HepG2 (cell line): Measurements from ENCODE around the gene TNPO3. TPM values are rescaled to one million over a fixed set of nuclear protein-coding genes. Genes with fewer than 3 reads are reported as not detected.
A peak's percentile ranks its signal among the peaks of the same experiment; 100 is the strongest.

Source experiments
- CCAR2 ChIP-seq: fragments of 200-400 bp; formaldehyde crosslinking; optimal IDR thresholded peaks from 2 replicates; pipeline ENCODE3; 2018; ENCODE audit warnings: low read depth, mild to moderate bottlenecking, low read length, moderate library complexity
- CEBPG ChIP-seq: IDR thresholded peaks from 2 replicates; pipeline ENCODE4 v1.6.1; 2016
- CREB3 ChIP-seq: sonication (generic); formaldehyde crosslinking; IDR thresholded peaks from 2 replicates; pipeline ENCODE4 v1.5.0; 2020; ENCODE audit warnings: missing genetic modification reagents
- IKZF5 ChIP-seq: IDR thresholded peaks from 2 replicates; pipeline ENCODE4 v1.6.1; 2018; ENCODE audit warnings: missing genetic modification reagents, mild to moderate bottlenecking, missing compliant biosample characterization
- KLF11 ChIP-seq: IDR thresholded peaks from 2 replicates; pipeline ENCODE4 v1.6.1; 2016; ENCODE audit warnings: missing compliant biosample characterization
- MYNN ChIP-seq: sonication (generic); formaldehyde crosslinking; IDR thresholded peaks from 2 replicates; pipeline ENCODE4 v1.4.0; 2020; ENCODE audit warnings: mild to moderate bottlenecking, low read depth, missing genetic modification reagents
- POLR2A ChIP-seq, 2 experiments: IDR thresholded peaks; 2 replicates each; pipeline ENCODE4 v1.6.1; 2011; ENCODE audit warnings: low read depth in 2 of 2, low read length in 2 of 2, mild to moderate bottlenecking in 1 of 2, moderate library complexity in 1 of 2; ENCODE audit not compliant: insufficient read depth in 1 of 2
- SIX1 ChIP-seq: sonication (generic); formaldehyde crosslinking; IDR thresholded peaks from 2 replicates; pipeline ENCODE4 v1.4.0; 2020; ENCODE audit warnings: missing genetic modification reagents, borderline replicate concordance
- ZNF260 ChIP-seq: sonication (generic); formaldehyde crosslinking; IDR thresholded peaks from 2 replicates; pipeline ENCODE4 v1.4.0; 2020; ENCODE audit warnings: missing genetic modification reagents, low read depth, mild to moderate bottlenecking, borderline replicate concordance
- ZNF276 ChIP-seq: sonication (generic); formaldehyde crosslinking; IDR thresholded peaks from 2 replicates; pipeline ENCODE4 v1.4.0; 2020; ENCODE audit warnings: mild to moderate bottlenecking, low read depth, missing genetic modification reagents
- ZNF335 ChIP-seq: sonication (generic); formaldehyde crosslinking; IDR thresholded peaks from 2 replicates; pipeline ENCODE4 v1.4.0; 2020; ENCODE audit warnings: missing genetic modification reagents
- ZNF33A ChIP-seq: sonication (generic); formaldehyde crosslinking; IDR thresholded peaks from 2 replicates; pipeline ENCODE4 v1.5.1; 2020; ENCODE audit warnings: missing genetic modification reagents, mild to moderate bottlenecking, moderate library complexity, borderline replicate concordance
- ZNF549 ChIP-seq: sonication (generic); formaldehyde crosslinking; IDR thresholded peaks from 2 replicates; pipeline ENCODE4 v1.5.0; 2020; ENCODE audit warnings: missing genetic modification reagents
- polyA plus RNA-seq, 8 experiments: library from polyadenylated mRNA; depleted of rRNA in 3 of 8; stranded (reverse) in 7 of 8; unstranded in 1 of 8; fragments of >200 nt; fragmentation: Illumina TruSeq in 4 of 8; extraction: Trizol in 4 of 8; gene quantifications; 2 replicates each; pipeline versions ENCODE4 v1.2.1 to v1.2.3, GENCODE V29; 2011 to 2016; ENCODE audit warnings: low read depth in 4 of 8, missing spikeins in 1 of 8, mixed read lengths in 1 of 8; ENCODE audit not compliant: insufficient read depth in 1 of 8
- total RNA-seq, 5 experiments: library from RNA; depleted of rRNA; stranded (reverse); fragments of >200 nt; fragmentation: Illumina TruSeq; extraction: Trizol; gene quantifications; 2 replicates each; pipeline ENCODE4 v1.2.3, GENCODE V29; 2016; ENCODE audit warnings: low read depth in 1 of 5
- TF ChIP-seq, protein P1 (sequence below), 2 experiments: sonication (generic) in 1 of 2; formaldehyde crosslinking in 1 of 2; IDR thresholded peaks; 2 replicates each; pipeline versions ENCODE4 v1.4.0 to v1.6.1; 2016 to 2020; ENCODE audit warnings: borderline replicate concordance in 1 of 2, low read depth in 1 of 2, mild to moderate bottlenecking in 1 of 2, missing genetic modification reagents in 1 of 2
- TF ChIP-seq, protein P2 (sequence below): sonication (generic); formaldehyde crosslinking; IDR thresholded peaks from 2 replicates; pipeline ENCODE4 v1.5.0; 2020; ENCODE audit warnings: missing genetic modification reagents, mild to moderate bottlenecking, borderline replicate concordance
- TF ChIP-seq, protein P3 (sequence below): sonication (generic); formaldehyde crosslinking; IDR thresholded peaks from 2 replicates; pipeline ENCODE4 v1.5.0; 2020; ENCODE audit warnings: mild to moderate bottlenecking, low read depth, missing genetic modification reagents, borderline replicate concordance

The TNPO3 gene
- total and polyA plus RNA-seq, 2 of the 13 experiments (the other 11 are each of a cell fraction or from before 2014, with no cell fraction given): 23.8 to 44.6 TPM

DNA sequence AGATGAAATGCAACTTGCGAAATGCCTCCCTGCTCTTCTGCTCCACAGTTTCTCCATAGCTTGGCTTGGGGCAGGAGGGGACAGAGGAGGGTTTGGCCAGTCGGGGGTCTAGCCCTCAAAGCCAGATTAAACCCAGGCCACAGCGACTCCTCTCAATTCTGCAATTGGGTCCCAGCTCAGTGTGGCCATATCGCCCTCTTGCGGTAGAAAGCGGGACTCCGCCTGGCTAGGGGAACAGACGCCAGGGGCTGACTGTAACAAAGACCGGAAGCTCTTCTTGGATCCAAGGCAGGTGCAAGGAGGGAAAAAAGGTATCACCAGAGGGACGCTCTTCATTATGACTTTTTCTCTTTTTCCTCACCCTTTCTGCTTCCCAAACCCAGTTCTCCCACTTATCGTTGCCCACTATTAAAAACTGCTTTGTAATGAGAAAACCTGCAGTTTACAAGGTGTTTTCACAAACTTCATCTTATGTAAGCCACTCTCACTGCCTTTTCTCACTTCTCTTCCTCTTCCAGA is 36.6 kb upstream of the TNPO3 start (continued):
- TF ChIP-seq, protein P1, sequence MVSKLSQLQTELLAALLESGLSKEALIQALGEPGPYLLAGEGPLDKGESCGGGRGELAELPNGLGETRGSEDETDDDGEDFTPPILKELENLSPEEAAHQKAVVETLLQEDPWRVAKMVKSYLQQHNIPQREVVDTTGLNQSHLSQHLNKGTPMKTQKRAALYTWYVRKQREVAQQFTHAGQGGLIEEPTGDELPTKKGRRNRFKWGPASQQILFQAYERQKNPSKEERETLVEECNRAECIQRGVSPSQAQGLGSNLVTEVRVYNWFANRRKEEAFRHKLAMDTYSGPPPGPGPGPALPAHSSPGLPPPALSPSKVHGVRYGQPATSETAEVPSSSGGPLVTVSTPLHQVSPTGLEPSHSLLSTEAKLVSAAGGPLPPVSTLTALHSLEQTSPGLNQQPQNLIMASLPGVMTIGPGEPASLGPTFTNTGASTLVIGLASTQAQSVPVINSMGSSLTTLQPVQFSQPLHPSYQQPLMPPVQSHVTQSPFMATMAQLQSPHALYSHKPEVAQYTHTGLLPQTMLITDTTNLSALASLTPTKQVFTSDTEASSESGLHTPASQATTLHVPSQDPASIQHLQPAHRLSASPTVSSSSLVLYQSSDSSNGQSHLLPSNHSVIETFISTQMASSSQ (IDR thresholded peaks at IDR 0.05; ENCODE audit: low read depth): no peak
- TF ChIP-seq, protein P1 (CRISPR knock-in tag; IDR thresholded peaks at IDR 0.05; ENCODE audit: borderline replicate concordance): 0 out of 2 replicates have a peak, but pooled peaks have one; percentile 11
- TF ChIP-seq MYNN (CRISPR knock-in tag): 0 out of 2 replicates have a peak, but pooled peaks have one; percentile 42
- TF ChIP-seq CREB3 (CRISPR knock-in tag): no peak
- TF ChIP-seq ZNF276 (CRISPR knock-in tag): no peak
- TF ChIP-seq CCAR2: no peak
- TF ChIP-seq ZNF260 (CRISPR knock-in tag): no peak
- no peak for TF ChIP-seq IKZF5
- TF ChIP-seq, protein P2, sequence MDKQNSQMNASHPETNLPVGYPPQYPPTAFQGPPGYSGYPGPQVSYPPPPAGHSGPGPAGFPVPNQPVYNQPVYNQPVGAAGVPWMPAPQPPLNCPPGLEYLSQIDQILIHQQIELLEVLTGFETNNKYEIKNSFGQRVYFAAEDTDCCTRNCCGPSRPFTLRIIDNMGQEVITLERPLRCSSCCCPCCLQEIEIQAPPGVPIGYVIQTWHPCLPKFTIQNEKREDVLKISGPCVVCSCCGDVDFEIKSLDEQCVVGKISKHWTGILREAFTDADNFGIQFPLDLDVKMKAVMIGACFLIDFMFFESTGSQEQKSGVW: no peak
- no peak for TF ChIP-seq ZNF335
- no peak for TF ChIP-seq ZNF33A (CRISPR knock-in tag)
- TF ChIP-seq CEBPG: peak; percentile 33; the same call in 1 of the 2 replicates
- no peak for TF ChIP-seq KLF11 (CRISPR knock-in tag)
- TF ChIP-seq, protein P3, sequence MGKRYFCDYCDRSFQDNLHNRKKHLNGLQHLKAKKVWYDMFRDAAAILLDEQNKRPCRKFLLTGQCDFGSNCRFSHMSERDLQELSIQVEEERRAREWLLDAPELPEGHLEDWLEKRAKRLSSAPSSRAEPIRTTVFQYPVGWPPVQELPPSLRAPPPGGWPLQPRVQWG (CRISPR knock-in tag): no peak
- no peak for TF ChIP-seq POLR2A (IDR thresholded peaks at IDR 0.05; ENCODE audit: insufficient read depth in 1 of 2, low read depth in 2 of 2, low read length in 2 of 2)
- TF ChIP-seq ZNF549: no peak
- no peak for TF ChIP-seq SIX1 (CRISPR knock-in tag)
